DND-41 (cell line): ENCODE data around the gene POU2AF1.

Source experiments
- CTCF ChIP-seq: IDR thresholded peaks from 2 replicates; pipeline ENCODE4 v1.5.1; 2012; ENCODE audit warnings: borderline replicate concordance, low read length, moderate library complexity, mild to moderate bottlenecking; ENCODE audit not compliant: poor library complexity, severe bottlenecking; ENCODE audit errors: extremely low read depth
- EZH2 ChIP-seq: IDR thresholded peaks from 3 replicates; pipeline ENCODE4 v1.6.1; 2012; ENCODE audit warnings: borderline replicate concordance, low read depth, mild to moderate bottlenecking, moderate library complexity, low read length, inconsistent platforms; ENCODE audit not compliant: severe bottlenecking

DNA sequence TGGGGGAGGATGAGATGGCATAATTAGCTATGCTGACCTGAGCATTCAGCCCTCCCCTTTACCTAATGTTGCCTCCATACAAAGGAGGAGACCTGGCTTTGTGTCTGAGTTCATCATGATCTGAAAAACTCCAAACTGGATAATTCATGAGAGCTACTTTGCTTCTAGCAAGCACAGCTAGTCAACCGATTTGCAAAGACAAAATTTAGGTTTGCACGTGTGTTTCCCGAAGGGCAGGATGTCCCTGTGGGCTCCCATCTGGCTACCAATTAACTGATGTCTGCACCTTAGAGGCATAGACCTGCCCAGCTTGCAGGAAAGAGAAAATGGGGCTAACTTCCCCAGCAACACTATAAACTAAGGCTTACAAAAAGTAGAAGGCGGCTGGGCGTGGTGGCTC is 42.2 kb upstream of the POU2AF1 start:
- no peak for TF ChIP-seq CTCF
- no peak for TF ChIP-seq EZH2
